B cell (primary cell): ENCODE results near the gene SNTG2. TPM values are rescaled to one million over a fixed set of nuclear protein-coding genes. Genes with fewer than 3 reads are reported as not detected.

Source experiments
- ATAC-seq: fragments of 200-7000 bp; cut with Tn5 transposase; one replicate; pipeline ENCODE4 v1.10.0; 2021; ENCODE audit warnings: low read depth, mild to moderate bottlenecking, moderate number of reproducible peaks, moderate library complexity
- CTCF ChIA-PET: fragments of 350-600 bp; sonication (Branson Sonifier 250); formaldehyde crosslinking; loops from one replicate; lab custom pipeline; 2021; ENCODE audit warnings: antibody characterized with exemption, inconsistent platforms; lab: Charles Lee
- POLR2A ChIA-PET: fragments of 350-600 bp; sonication (Branson Sonifier 250); formaldehyde crosslinking; loops from one replicate; lab custom pipeline; 2021; ENCODE audit warnings: antibody characterized with exemption; lab: Charles Lee
- DNase-seq: peaks from one replicate; pipeline ENCODE4 v3.0.0; 2013
- H2AFZ ChIP-seq: 2 replicates; pipeline ENCODE4 v1.6.1; 2012; ENCODE audit warnings: mild to moderate bottlenecking, low read depth, low read length; ENCODE audit not compliant: insufficient read depth, poor library complexity, severe bottlenecking
- H3K27ac ChIP-seq, 2 donors: 1 replicate in 1 of 2; 2 replicates in 1 of 2; pipeline ENCODE4 v1.5.1; 2012 to 2013; ENCODE audit warnings: low read length in 2 of 2, mild to moderate bottlenecking in 2 of 2, moderate library complexity in 1 of 2
- H3K27me3 ChIP-seq, 4 experiments: fragments of 200-600 bp in 1 of 4; sonication (generic) in 1 of 4; replicated peaks in 1 of 4; 1 replicate in 2 of 4; 2 replicates in 2 of 4; pipeline versions ENCODE4 v1.6.1 to v1.7.0; 2013 to 2016; ENCODE audit warnings: low read length in 3 of 4, mild to moderate bottlenecking in 2 of 4, mixed read lengths in 1 of 4, moderate library complexity in 1 of 4; ENCODE audit not compliant: insufficient read depth in 4 of 4, control insufficient read depth in 3 of 4; ENCODE audit errors: control extremely low read depth in 1 of 4
- H3K36me3 ChIP-seq, 2 experiments: replicated peaks in 1 of 2; 1 replicate in 1 of 2; 2 replicates in 1 of 2; pipeline versions ENCODE4 v1.6.1 to v1.7.1; 2013; ENCODE audit warnings: low read length in 1 of 2; ENCODE audit not compliant: insufficient read depth in 2 of 2, control insufficient read depth in 1 of 2; ENCODE audit errors: control extremely low read depth in 1 of 2, extremely low read depth in 1 of 2
- H3K4me1 ChIP-seq, 2 donors: fragments of 200-600 bp in 1 of 2; sonication (generic) in 1 of 2; 1 replicate in 1 of 2; 2 replicates in 1 of 2; pipeline versions ENCODE4 v1.5.1 to v1.6.1; 2013 to 2017; ENCODE audit warnings: low read length in 2 of 2; ENCODE audit not compliant: control insufficient read depth in 2 of 2, insufficient read depth in 2 of 2
- H3K4me2 ChIP-seq: replicated peaks from 2 replicates; pipeline ENCODE3; 2012; ENCODE audit warnings: mild to moderate bottlenecking, low read depth, low read length; ENCODE audit not compliant: poor library complexity, severe bottlenecking
- H3K4me3 ChIP-seq, 5 experiments: fragments of 200-600 bp in 1 of 5; sonication (generic) in 1 of 5; 1 replicate in 3 of 5; 2 replicates in 2 of 5; pipeline versions ENCODE4 v1.5.1 to v1.7.0; 2011 to 2016; ENCODE audit warnings: low read length in 4 of 5, mild to moderate bottlenecking in 4 of 5, low read depth in 2 of 5, control low read depth in 1 of 5, moderate library complexity in 1 of 5; ENCODE audit not compliant: insufficient read depth in 1 of 5; ENCODE audit errors: control extremely low read depth in 1 of 5, extremely low read depth in 1 of 5
- H3K79me2 ChIP-seq: fragments of 200-600 bp; sonication (generic); one replicate; pipeline ENCODE4 v1.6.0; 2016; ENCODE audit warnings: low read length; ENCODE audit not compliant: control insufficient read depth, insufficient read depth
- H3K9ac ChIP-seq: fragments of 200-600 bp; sonication (generic); 2 replicates; pipeline ENCODE4 v1.6.1; 2017; ENCODE audit warnings: mild to moderate bottlenecking, low read length, moderate library complexity
- H3K9me3 ChIP-seq, 3 donors: one replicate each; pipeline versions ENCODE4 v1.6.1 to v1.7.1; 2013; ENCODE audit warnings: low read length in 2 of 3; ENCODE audit not compliant: control insufficient read depth in 2 of 3, insufficient read depth in 1 of 3; ENCODE audit errors: control extremely low read depth in 1 of 3
- H4K20me1 ChIP-seq: 2 replicates; pipeline ENCODE4 v1.6.0; 2012; ENCODE audit warnings: mild to moderate bottlenecking, low read length; ENCODE audit not compliant: insufficient read depth, control insufficient read depth, poor library complexity, severe bottlenecking
- H3K27ac Mint-ChIP-seq: one replicate; pipeline ENCODE4 v1.8.0; 2021; ENCODE audit warnings: mixed read lengths
- H3K27me3 Mint-ChIP-seq: one replicate; pipeline ENCODE4 v1.8.0; 2021; ENCODE audit warnings: mixed read lengths
- H3K4me1 Mint-ChIP-seq: one replicate; pipeline ENCODE4 v1.8.0; 2021; ENCODE audit warnings: mixed read lengths
- H3K4me3 Mint-ChIP-seq: one replicate; pipeline ENCODE4 v1.8.0; 2021; ENCODE audit warnings: mixed read lengths
- H3K9me3 Mint-ChIP-seq: one replicate; pipeline ENCODE4 v1.8.0; 2022; ENCODE audit warnings: mixed read lengths; ENCODE audit not compliant: insufficient read depth
- CTCF ChIP-seq: fragments of 200-600 bp; IDR thresholded peaks from one replicate; pipeline ENCODE4 v1.8.0; 2022; ENCODE audit warnings: antibody characterized with exemption, mild to moderate bottlenecking
- EZH2 ChIP-seq: IDR thresholded peaks from 2 replicates; pipeline ENCODE4 v1.6.1; 2012; ENCODE audit warnings: borderline replicate concordance, low read depth, mild to moderate bottlenecking, moderate library complexity, low read length; ENCODE audit not compliant: insufficient read depth, poor library complexity, severe bottlenecking
- whole genome bisulfite sequencing: methylation state at CpG from one replicate; pipeline ENCODE4 v1.1.5; 2013; ENCODE audit warnings: missing lambda C conversion rate; ENCODE audit not compliant: insufficient coverage; 5-methylcytosine and 5-hydroxymethylcytosine counted together
- intact Hi-C: fragments of 100-400 bp; cut with micrococcal nuclease; formaldehyde crosslinking; loops from one replicate; pipeline ENCODE4 v1.10.0; 2022
- polyA plus RNA-seq: library from polyadenylated mRNA; depleted of rRNA; stranded (reverse); fragments of >200 nt; gene quantifications from 2 replicates; pipeline ENCODE4 v1.2.3, GENCODE V29; 2012
- total RNA-seq, 2 donors: library from RNA; stranded (reverse); fragments of 120-200 nt in 1 of 2; gene quantifications; 1 replicate in 1 of 2; 2 replicates in 1 of 2; pipeline versions ENCODE4 v1.2.3 to v1.2.4, GENCODE V29; 2013 to 2022

SNTG2 gene
- total and polyA plus RNA-seq, 2 donors (not counting 1 experiment from before 2014, with no cell fraction given) = 2.1 to 2.4 TPM

- Histone ChIP-seq H4K20me1 (no peaks in the 10 kb centered on the region), H3K9ac (no peak overlapping the region), H3K4me2 (no peak overlapping the region), H3K9me3 (peaks cover 0 to 3% (median 0%) of the 10 kb centered on the region in 3 donors), H3K27ac (no peak overlapping the region), H3K27me3 (no peaks in the 10 kb centered on the region), H3K36me3 (no peaks in the 10 kb centered on the region), H3K4me3 (no peak overlapping the region), H3K4me1 (no peaks in the 10 kb centered on the region), H3K79me2 (no peaks in the 10 kb centered on the region), H2AFZ (no peak overlapping the region)
- WGBS = 93% methylated on average over 2 of the region's 3 CpGs
- DNase-seq (no peak), ATAC-seq (no peak)
- ChIA-PET CTCF (no interaction called here), POLR2A (no interaction called here)
- TF ChIP-seq CTCF = no peak
- Mint-ChIP-seq H3K27ac (no peak overlapping the region), H3K27me3 (no peaks in the 10 kb centered on the region), H3K4me1 (no peaks in the 10 kb centered on the region), H3K4me3 (no peak overlapping the region), H3K9me3 (no peaks in the 10 kb centered on the region)
- intact Hi-C loops = no loop called here
Observed at GRCh38 chr2:1033069-1033468, 82.4 kb downstream of the SNTG2 start.

- POLR2A ChIA-PET = no interaction called here
- Histone ChIP-seq H3K9me3 (peaks cover 0 to 3% (median 0%) of the 10 kb centered on the region in 3 donors), H3K79me2 (no peaks in the 10 kb centered on the region), H3K4me1 (no peaks in the 10 kb centered on the region), H4K20me1 (no peaks in the 10 kb centered on the region), H3K4me3 (no peak overlapping the region), H2AFZ (no peak overlapping the region), H3K4me2 (no peak overlapping the region), H3K36me3 (no peaks in the 10 kb centered on the region), H3K9ac (no peak overlapping the region), H3K27me3 (no peaks in the 10 kb centered on the region), H3K27ac (no peak overlapping the region)
- no peak for TF ChIP-seq EZH2
- TF ChIP-seq CTCF = no peak
- Mint-ChIP-seq H3K4me1 (no peaks in the 10 kb centered on the region), H3K4me3 (no peak overlapping the region), H3K27ac (no peak overlapping the region), H3K9me3 (no peaks in the 10 kb centered on the region), H3K27me3 (no peaks in the 10 kb centered on the region)
- intact Hi-C loops = no loop called here
- ATAC-seq (no peak), DNase-seq (no peak)
- WGBS = 12% methylated on average over 4 of the region's 4 CpGs
- CTCF ChIA-PET = no interaction called here
Observed at GRCh38 chr2:1037066-1037465, 86.4 kb downstream of the SNTG2 start.
